ENCODE measurements around the gene DLGAP4.

The DLGAP4 gene

GRCh38 chr20:36485286-36485685 is 179.1 kb downstream of the DLGAP4 start:
- no peaks in the 10 kb centered on the region for H3K9me3 ChIP-seq (ENCODE audit: control insufficient read depth, insufficient read depth, low read length)
- no peaks in the 10 kb centered on the region for H3K27me3 ChIP-seq (ENCODE audit: control insufficient read depth, low read length)
- H3K27ac ChIP-seq (ENCODE audit: low read depth, low read length), result no peak overlapping the region
- peaks cover 51% of the 10 kb centered on the region for H3K79me2 ChIP-seq (ENCODE audit: control insufficient read depth, low read length)
- H3K4me1 ChIP-seq (ENCODE audit: control insufficient read depth, low read length), result peaks cover 2% of the 10 kb centered on the region; the same call in 1 of the 2 replicates
- no peaks in the 10 kb centered on the region for H3K36me3 ChIP-seq (ENCODE audit: control insufficient read depth, low read length)
- no peak for TF ChIP-seq EZH2phosphoT487 (IDR thresholded peaks at IDR 0.05; ENCODE audit: borderline replicate concordance, low read length)
- no peak for TF ChIP-seq CTCF (IDR thresholded peaks at IDR 0.05; ENCODE audit: low read depth, low read length, poor library complexity, severe bottlenecking)
- H3K4me2 ChIP-seq (ENCODE audit: low read length), result no peak overlapping the region
- peaks cover 14% of the 10 kb centered on the region for H4K20me1 ChIP-seq (ENCODE audit: control insufficient read depth, insufficient read depth, low read depth, low read length)
- no peaks in the 10 kb centered on the region for H3F3A ChIP-seq (ENCODE audit: control insufficient read depth, insufficient read depth)
- H3K9me2 ChIP-seq (replicated peaks; ENCODE audit: control insufficient read depth, low read length), result no peaks in the 10 kb centered on the region
- no peak overlapping the region for H3K4me3 ChIP-seq (ENCODE audit: low read length)

- H3K36me3 ChIP-seq (ENCODE audit: control insufficient read depth, low read length), result no peaks in the 10 kb centered on the region
- no peak overlapping the region for H3K27ac ChIP-seq (ENCODE audit: low read depth, low read length)
- H3K27me3 ChIP-seq (ENCODE audit: control insufficient read depth, low read length), result no peaks in the 10 kb centered on the region
- H3K4me2 ChIP-seq (ENCODE audit: low read length), result no peak overlapping the region
- peaks cover 13% of the 10 kb centered on the region for H3K4me1 ChIP-seq (ENCODE audit: control insufficient read depth, low read length)
- no peaks in the 10 kb centered on the region for H3K9me2 ChIP-seq (replicated peaks; ENCODE audit: control insufficient read depth, low read length)
- TF ChIP-seq CTCF (IDR thresholded peaks at IDR 0.05; ENCODE audit: low read depth, low read length, poor library complexity, severe bottlenecking) (no peak), EZH2phosphoT487 (IDR thresholded peaks at IDR 0.05; ENCODE audit: borderline replicate concordance, low read length) (no peak)
- no peaks in the 10 kb centered on the region for H3K9me3 ChIP-seq (ENCODE audit: control insufficient read depth, insufficient read depth, low read length)
- H4K20me1 ChIP-seq (ENCODE audit: control insufficient read depth, insufficient read depth, low read depth, low read length), result peaks cover 14% of the 10 kb centered on the region
- no peak overlapping the region for H3K4me3 ChIP-seq (ENCODE audit: low read length)
- H3K79me2 ChIP-seq (ENCODE audit: control insufficient read depth, low read length), result peaks cover 42% of the 10 kb centered on the region
- no peaks in the 10 kb centered on the region for H3F3A ChIP-seq (ENCODE audit: control insufficient read depth, insufficient read depth)
Measured at GRCh38 chr20:36487069-36487468, 180.9 kb downstream of the DLGAP4 start.

- H3K4me2 ChIP-seq (ENCODE audit: low read length), result no peak overlapping the region
- no peak for TF ChIP-seq CTCF (IDR thresholded peaks at IDR 0.05; ENCODE audit: low read depth, low read length, poor library complexity, severe bottlenecking)
- TF ChIP-seq EZH2phosphoT487 (IDR thresholded peaks at IDR 0.05; ENCODE audit: borderline replicate concordance, low read length), result no peak
- H3K27me3 ChIP-seq (ENCODE audit: control insufficient read depth, low read length), result no peaks in the 10 kb centered on the region
- H3K4me3 ChIP-seq (ENCODE audit: low read length), result no peak overlapping the region
- peaks cover 10% of the 10 kb centered on the region for H4K20me1 ChIP-seq (ENCODE audit: control insufficient read depth, insufficient read depth, low read depth, low read length)
- H3K9me3 ChIP-seq (ENCODE audit: control insufficient read depth, insufficient read depth, low read length), result no peaks in the 10 kb centered on the region
- H3K4me1 ChIP-seq (ENCODE audit: control insufficient read depth, low read length), result peaks cover 17% of the 10 kb centered on the region
- H3K27ac ChIP-seq (ENCODE audit: low read depth, low read length), result no peak overlapping the region
- no peaks in the 10 kb centered on the region for H3K36me3 ChIP-seq (ENCODE audit: control insufficient read depth, low read length)
- peaks cover 30% of the 10 kb centered on the region for H3K79me2 ChIP-seq (ENCODE audit: control insufficient read depth, low read length)
- no peaks in the 10 kb centered on the region for H3F3A ChIP-seq (ENCODE audit: control insufficient read depth, insufficient read depth)
- no peaks in the 10 kb centered on the region for H3K9me2 ChIP-seq (replicated peaks; ENCODE audit: control insufficient read depth, low read length)
Measured at GRCh38 chr20:36490191-36490590, 184.1 kb downstream of the DLGAP4 start.

Data from DOHH2 (cell line).